Transverse colon (tissue), 4 donors: Measurements from ENCODE around the gene DOCK1. TPM values are rescaled to one million over a fixed set of nuclear protein-coding genes. Genes with fewer than 3 reads are reported as not detected.

Experiments used
- DNase-seq: peaks from one replicate; pipeline ENCODE4 v3.0.0-alpha.2; 2019
- H3K27ac ChIP-seq, 4 donors: fragments of 200-600 bp; sonication (generic); 2 replicates each; pipeline ENCODE4 v1.5.1; 2016 to 2018; ENCODE audit warnings: inconsistent platforms in 4 of 4
- H3K27me3 ChIP-seq: fragments of 200-600 bp; sonication (generic); 2 replicates; pipeline ENCODE4 v1.5.1; 2017; ENCODE audit warnings: inconsistent platforms
- H3K36me3 ChIP-seq, 4 donors: fragments of 200-600 bp; sonication (generic); 2 replicates each; pipeline ENCODE4 v1.5.1; 2017 to 2019; ENCODE audit warnings: inconsistent platforms in 4 of 4
- H3K4me1 ChIP-seq, 4 donors: fragments of 200-600 bp; sonication (generic); 2 replicates each; pipeline ENCODE4 v1.5.1; 2017 to 2020; ENCODE audit warnings: inconsistent platforms in 4 of 4
- H3K4me3 ChIP-seq, 4 donors: fragments of 200-600 bp; sonication (generic); 1 replicate in 1 of 4; 2 replicates in 3 of 4; pipeline versions ENCODE4 v1.5.1 to v1.6.1; 2017 to 2019; ENCODE audit warnings: inconsistent platforms in 4 of 4
- H3K9me3 ChIP-seq, 2 donors: fragments of 200-600 bp; sonication (generic); 2 replicates each; pipeline ENCODE4 v1.5.1; 2017 to 2019; ENCODE audit warnings: inconsistent platforms in 2 of 2
- EP300 ChIP-seq: sonication (generic); formaldehyde crosslinking; IDR thresholded peaks from one replicate; pipeline ENCODE4 v1.6.1; 2017; ENCODE audit warnings: antibody characterized with exemption, low read depth
- POLR2A ChIP-seq: fragments of 450-650 bp; IDR thresholded peaks from one replicate; pipeline ENCODE4 v1.6.1; 2016; ENCODE audit warnings: antibody characterized with exemption, mild to moderate bottlenecking, moderate library complexity
- POLR2AphosphoS5 ChIP-seq, 3 donors: sonication (generic); formaldehyde crosslinking; IDR thresholded peaks; one replicate each; pipeline ENCODE4 v1.6.1; 2016; ENCODE audit warnings: antibody characterized with exemption in 3 of 3
- WGBS, 2 donors: methylation state at CpG; one replicate each; pipeline ENCODE4 v1.1.5; 2018; ENCODE audit warnings: low coverage in 1 of 2; 5-methylcytosine and 5-hydroxymethylcytosine counted together
- in situ Hi-C, 4 donors: fragments of 200-750 bp; cut with MboI; loops; one replicate each; pipeline versions ENCODE4 v1.15.0 to v1.15.1; 2017; ENCODE audit warnings: low sequenced_read_pairs in 3 of 4, low pct_ligation_motif_present in 1 of 4, low pct_unique_long_range_greater_than_20kb in 1 of 4
- intact Hi-C: fragments of 100-400 bp; cut with DNase I; formaldehyde crosslinking; loops from one replicate; pipeline ENCODE4 v1.15.1; 2023; ENCODE audit warnings: low total_unique reads
- total RNA-seq, 4 donors: library from RNA; depleted of rRNA; stranded (reverse); fragments of >200 nt; gene quantifications; one replicate each; pipeline ENCODE4 v1.1.0, GENCODE V29; 2016
- TF ChIP-seq, protein P1 (sequence below), 5 experiments: fragments of 200-600 bp in 3 of 5; fragments of 450-650 bp in 2 of 5; sonication (generic) in 3 of 5; IDR thresholded peaks; 1 replicate in 2 of 5; 2 replicates in 3 of 5; pipeline ENCODE4 v1.5.1; 2016 to 2017; ENCODE audit warnings: antibody characterized with exemption in 5 of 5, inconsistent platforms in 3 of 5, mild to moderate bottlenecking in 2 of 5, moderate library complexity in 1 of 5

Gene DOCK1
- total RNA-seq, 4 donors from 2014 or later: 75.1 to 200 (median 92.5) TPM

DNA sequence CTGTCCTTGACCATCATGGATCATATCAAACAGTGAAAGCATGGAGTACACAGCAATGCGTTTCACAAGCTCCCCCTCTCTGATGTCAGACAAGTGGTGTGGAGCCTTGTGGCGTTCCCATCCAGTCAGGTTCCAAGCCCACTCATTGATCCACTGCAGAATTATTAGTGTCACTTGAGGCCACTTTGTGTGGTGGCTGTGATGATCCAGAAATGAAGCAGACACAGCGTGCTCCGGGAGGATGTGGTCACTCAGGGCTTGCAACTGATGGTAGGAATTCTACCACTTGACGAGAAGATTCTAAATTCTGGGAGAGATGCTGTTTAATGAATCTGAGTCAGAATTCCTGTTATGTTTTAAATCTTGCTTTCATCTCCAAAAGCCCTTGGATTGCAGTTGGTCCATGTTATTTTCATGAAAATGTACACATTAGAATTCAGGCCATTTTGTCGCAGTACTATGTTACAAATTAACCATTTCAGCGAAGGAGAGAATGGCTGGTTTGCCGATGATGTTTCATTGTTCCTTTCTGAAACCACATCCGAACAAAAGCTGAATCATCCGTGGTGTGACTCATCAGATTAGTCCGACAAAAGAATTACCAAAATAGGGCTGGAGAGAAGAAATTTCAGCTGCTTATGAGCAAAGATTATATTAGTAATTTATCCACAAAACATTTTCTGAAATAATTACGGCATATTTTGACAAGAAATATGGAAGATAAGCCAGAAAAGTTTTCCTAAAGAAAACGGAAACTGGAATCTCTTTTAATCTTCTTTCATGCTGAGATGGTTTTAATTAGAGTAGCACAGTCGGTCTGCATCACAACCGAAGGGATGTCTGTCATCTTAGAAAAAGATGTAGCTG is 243.1 kb downstream of the DOCK1 start:
- intact Hi-C loops (no loop called here), in situ Hi-C loops (no loop called here)
- Histone ChIP-seq H3K9me3 (no peaks in the 10 kb centered on the region), H3K4me3 (no peak overlapping the region), H3K27me3 (no peaks in the 10 kb centered on the region), H3K4me1 (no peaks in the 10 kb centered on the region), H3K36me3 (no peaks in the 10 kb centered on the region), H3K27ac (no peak overlapping the region)
- TF ChIP-seq POLR2A (no peak), EP300 (no peak), POLR2AphosphoS5 (IDR thresholded peaks at IDR 0.05) (no peak)
- TF ChIP-seq, protein P1, sequence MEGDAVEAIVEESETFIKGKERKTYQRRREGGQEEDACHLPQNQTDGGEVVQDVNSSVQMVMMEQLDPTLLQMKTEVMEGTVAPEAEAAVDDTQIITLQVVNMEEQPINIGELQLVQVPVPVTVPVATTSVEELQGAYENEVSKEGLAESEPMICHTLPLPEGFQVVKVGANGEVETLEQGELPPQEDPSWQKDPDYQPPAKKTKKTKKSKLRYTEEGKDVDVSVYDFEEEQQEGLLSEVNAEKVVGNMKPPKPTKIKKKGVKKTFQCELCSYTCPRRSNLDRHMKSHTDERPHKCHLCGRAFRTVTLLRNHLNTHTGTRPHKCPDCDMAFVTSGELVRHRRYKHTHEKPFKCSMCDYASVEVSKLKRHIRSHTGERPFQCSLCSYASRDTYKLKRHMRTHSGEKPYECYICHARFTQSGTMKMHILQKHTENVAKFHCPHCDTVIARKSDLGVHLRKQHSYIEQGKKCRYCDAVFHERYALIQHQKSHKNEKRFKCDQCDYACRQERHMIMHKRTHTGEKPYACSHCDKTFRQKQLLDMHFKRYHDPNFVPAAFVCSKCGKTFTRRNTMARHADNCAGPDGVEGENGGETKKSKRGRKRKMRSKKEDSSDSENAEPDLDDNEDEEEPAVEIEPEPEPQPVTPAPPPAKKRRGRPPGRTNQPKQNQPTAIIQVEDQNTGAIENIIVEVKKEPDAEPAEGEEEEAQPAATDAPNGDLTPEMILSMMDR (IDR thresholded peaks at IDR 0.05): no peak
- no peak for DNase-seq
- WGBS, 2 donors: 59 to 68% methylated on average over 13 to 15 of the region's 15 CpGs

DNA sequence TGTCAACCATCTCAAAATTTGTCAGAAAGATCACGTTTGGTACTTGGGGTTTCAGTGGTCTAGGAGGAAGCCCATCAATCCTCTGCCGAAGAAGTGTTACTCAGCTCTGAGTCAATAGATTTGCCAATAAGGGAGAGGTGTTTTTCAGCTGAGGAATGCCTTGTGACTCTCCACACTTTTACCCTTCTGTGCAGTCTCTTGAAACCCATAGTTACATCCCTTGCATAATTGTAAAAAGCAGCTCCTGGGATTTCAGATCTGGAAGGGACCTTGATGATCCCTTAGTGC is 243.6 kb downstream of the DOCK1 start:
- TF ChIP-seq, protein P1 (IDR thresholded peaks at IDR 0.05): no peak
- TF ChIP-seq EP300 (no peak), POLR2AphosphoS5 (IDR thresholded peaks at IDR 0.05) (no peak), POLR2A (no peak)
- Histone ChIP-seq H3K4me1 (no peaks in the 10 kb centered on the region), H3K36me3 (no peaks in the 10 kb centered on the region), H3K27ac (no peak overlapping the region), H3K27me3 (no peaks in the 10 kb centered on the region), H3K9me3 (no peaks in the 10 kb centered on the region), H3K4me3 (no peak overlapping the region)
- DNase-seq: no peak
- in situ Hi-C loops (no loop called here), intact Hi-C loops (no loop called here)
- WGBS, 2 donors: 50 to 62% methylated on average over 1 to 2 of the region's 2 CpGs

DNA sequence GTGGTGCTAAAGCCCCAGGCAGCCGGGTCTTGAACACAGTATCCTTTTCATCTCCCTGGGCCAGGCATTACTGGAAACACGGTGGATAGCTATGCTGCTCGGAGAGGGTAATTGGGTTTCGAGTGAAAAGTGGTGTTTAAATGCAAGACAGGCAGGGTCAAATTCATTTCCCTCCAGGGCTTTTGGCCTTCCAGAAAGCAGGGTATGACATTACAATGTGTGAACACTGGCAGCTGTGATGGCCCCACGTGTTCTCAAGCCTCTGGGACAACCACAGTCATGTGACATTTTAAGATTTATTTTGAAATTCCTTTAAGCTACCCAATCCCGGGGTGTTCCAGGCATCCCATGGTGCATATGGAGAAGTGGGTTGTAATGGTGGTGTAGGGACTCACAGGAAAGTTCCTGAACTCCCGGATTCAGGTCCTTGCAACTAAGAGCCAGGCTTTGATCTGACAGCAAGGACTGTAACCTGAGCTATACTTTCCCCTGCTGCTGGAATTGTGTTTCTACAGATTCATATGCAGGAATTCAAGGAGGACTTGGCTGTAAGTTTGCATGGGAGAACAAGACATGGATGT is 244.4 kb downstream of the DOCK1 start:
- Histone ChIP-seq H3K4me1 (no peaks in the 10 kb centered on the region), H3K36me3 (no peaks in the 10 kb centered on the region), H3K27ac (no peak overlapping the region), H3K4me3 (no peak overlapping the region), H3K9me3 (no peaks in the 10 kb centered on the region), H3K27me3 (no peaks in the 10 kb centered on the region)
- intact Hi-C loops (loop anchor here (10.0 kb wide), 1 partner anchor 1385 kb away; no protein-coding TSS in a partner anchor), in situ Hi-C loops (no loop called here)
- 73 to 90% methylated on average over 2 to 7 of the region's 7 CpGs for WGBS, 2 donors
- TF ChIP-seq POLR2AphosphoS5 (IDR thresholded peaks at IDR 0.05): no peak
- TF ChIP-seq, protein P1 (IDR thresholded peaks at IDR 0.05): no peak
- no peak for TF ChIP-seq EP300
- no peak for TF ChIP-seq POLR2A
- DNase-seq: no peak

DNA sequence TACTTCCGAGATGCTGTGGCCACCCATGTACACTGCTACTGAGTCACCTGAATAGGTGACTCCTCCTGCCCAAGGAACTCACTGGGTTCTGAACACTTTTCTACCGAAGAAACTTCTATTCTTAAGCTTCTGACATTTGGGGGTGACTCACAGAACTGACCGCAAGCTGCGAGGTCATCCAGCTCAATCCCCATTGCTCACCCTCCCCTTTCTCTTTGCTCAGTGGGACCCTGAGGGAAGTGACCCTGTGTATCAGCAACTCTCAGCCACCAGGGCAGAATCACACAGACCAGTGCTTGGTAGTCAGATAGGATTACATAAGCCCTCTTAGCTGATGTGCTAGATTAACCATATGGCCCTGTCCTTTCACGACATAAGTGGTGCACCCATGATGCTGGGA is 244.9 kb downstream of the DOCK1 start:
- Histone ChIP-seq H3K27ac (no peak overlapping the region), H3K4me1 (no peaks in the 10 kb centered on the region), H3K4me3 (no peak overlapping the region), H3K27me3 (no peaks in the 10 kb centered on the region), H3K9me3 (no peaks in the 10 kb centered on the region), H3K36me3 (no peaks in the 10 kb centered on the region)
- TF ChIP-seq POLR2A: no peak
- TF ChIP-seq, protein P1 (IDR thresholded peaks at IDR 0.05): no peak
- no peak for TF ChIP-seq EP300
- no peak for TF ChIP-seq POLR2AphosphoS5 (IDR thresholded peaks at IDR 0.05)
- no peak for DNase-seq
- 80 to 97% methylated on average over 2 to 5 of the region's 5 CpGs for WGBS, 2 donors
- in situ Hi-C loops: no loop called here
- intact Hi-C loops: loop anchor here (10.0 kb wide), 1 partner anchor 1385 kb away; no protein-coding TSS in a partner anchor
